ENCODE data around the gene TNRC6B. TPM values are rescaled to one million over a fixed set of nuclear protein-coding genes. Genes with fewer than 3 reads are reported as not detected.
"Not testable (repeated sequence)": the region's sequence is repeated elsewhere in the genome, so short reads cannot be mapped to it uniquely, and the experiment has no call there.

The TNRC6B gene
- total RNA-seq, 1 donor from 2014 or later, result 29.3 TPM

DNA sequence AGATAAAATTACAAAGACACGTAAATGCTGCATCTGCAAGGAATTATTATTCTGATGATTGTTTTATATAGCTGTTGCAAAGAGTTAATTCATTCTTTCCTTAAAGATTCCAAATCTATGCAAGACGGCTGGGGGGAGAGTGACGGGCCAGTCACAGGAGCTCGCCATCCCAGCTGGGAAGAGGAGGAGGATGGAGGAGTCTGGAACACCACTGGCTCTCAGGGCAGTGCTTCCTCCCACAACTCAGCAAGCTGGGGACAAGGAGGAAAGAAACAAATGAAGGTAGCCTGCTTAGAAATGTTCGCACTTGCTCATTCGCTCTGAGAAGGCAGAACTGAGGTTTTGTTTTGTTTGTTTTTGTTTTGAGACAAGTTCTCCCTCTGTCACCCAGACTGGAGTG lies 95.6 kb downstream of the TNRC6B start:
- no peak for FAIRE-seq

DNA sequence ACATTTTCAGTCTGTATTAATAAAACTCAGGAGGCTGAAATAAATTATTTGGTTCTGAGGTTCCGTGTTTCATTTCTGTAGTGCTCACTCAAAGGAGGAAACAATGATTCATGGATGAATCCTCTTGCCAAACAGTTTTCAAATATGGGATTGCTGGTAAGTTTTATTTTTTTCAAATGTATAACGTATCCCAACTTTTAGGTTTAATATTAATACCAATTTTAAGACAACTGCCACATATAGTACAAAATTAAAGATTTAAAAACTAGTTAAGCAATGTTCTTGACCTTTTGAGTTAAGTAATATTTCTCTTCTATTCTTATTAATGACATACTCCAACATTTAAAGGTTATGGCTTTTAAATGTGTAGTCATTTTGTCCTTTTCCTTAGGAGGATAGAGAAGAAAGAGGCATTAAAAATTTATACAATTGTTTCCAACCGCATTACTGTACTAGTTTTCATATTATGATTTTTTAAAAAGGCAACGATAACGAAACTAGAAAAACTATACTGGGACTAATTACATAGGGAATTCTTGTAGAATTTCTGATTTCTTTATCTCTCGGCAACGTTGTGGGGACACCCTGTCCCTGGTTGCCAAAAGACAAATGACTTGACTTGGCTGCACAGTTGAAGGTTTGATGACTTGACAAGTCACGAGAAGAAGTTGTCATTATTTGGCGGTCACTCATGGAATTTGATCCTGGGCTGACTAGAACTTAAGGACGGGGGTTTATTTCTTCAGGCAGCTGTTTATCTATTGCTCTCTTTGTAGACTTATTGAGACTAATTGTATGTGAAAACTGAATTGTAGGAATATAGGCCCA lies 99.5 kb downstream of the TNRC6B start:
- peak; percentile 43 for FAIRE-seq

More for the DNA sequence above, 95.6 kb downstream of the TNRC6B start:
- no peak for DNase-seq (ENCODE audit: low spot score in 2 of 2)

DNA sequence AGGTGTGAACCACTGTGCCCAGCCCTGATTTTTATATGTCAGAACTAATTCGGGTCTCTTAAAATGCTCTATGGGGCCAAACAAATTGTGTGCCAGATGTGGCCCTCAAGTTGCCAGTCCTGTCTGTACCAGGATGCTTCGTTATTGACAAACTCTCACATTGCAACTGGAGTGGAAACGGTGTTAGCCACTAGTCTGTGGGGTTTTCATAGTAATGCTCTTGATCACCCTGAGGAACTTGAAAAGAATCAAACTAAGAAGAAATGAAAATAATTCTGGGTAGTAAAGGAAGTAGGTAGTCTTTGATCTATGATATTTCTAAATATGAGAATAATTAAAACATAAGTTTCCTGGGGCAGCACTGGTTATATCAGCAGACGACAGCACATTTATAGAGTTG lies 101.3 kb downstream of the TNRC6B start:
- DNase-seq (ENCODE audit: low spot score in 2 of 2) (no peak), FAIRE-seq (no peak)

More for the DNA sequence above, 99.5 kb downstream of the TNRC6B start:
- DNase-seq (ENCODE audit: low spot score in 2 of 2), result no peak

DNA sequence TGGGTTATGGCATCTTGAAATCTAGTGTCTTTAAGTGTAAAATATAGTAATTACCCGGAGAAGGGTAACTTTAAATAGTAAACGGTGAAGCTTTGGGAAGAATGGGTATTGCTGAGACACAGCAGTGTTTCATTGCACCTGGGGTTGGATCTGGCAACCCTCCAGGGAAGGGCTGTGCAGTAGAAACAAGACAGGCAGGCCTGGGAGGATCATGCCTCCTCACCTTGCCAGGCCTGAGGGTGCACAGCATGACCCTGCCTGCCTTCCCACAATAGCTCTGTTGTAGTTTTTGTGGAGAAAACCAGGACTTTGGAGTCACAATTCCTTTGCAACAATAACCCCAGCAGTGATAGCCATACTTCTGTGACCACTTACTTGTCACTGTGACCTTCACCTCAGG lies 104.0 kb downstream of the TNRC6B start:
- no peak for DNase-seq (ENCODE audit: low spot score in 2 of 2)
- FAIRE-seq, result no peak

- DNase-seq (ENCODE audit: low spot score in 2 of 2) (no peak), FAIRE-seq (no peak)
Measured at GRCh38 chr22:40285513-40285912, 107.8 kb downstream of the TNRC6B start.

- DNase-seq (ENCODE audit: low spot score in 2 of 2), result no peak
Measured at GRCh38 chr22:40289991-40290459, 112.3 kb downstream of the TNRC6B start.

DNA sequence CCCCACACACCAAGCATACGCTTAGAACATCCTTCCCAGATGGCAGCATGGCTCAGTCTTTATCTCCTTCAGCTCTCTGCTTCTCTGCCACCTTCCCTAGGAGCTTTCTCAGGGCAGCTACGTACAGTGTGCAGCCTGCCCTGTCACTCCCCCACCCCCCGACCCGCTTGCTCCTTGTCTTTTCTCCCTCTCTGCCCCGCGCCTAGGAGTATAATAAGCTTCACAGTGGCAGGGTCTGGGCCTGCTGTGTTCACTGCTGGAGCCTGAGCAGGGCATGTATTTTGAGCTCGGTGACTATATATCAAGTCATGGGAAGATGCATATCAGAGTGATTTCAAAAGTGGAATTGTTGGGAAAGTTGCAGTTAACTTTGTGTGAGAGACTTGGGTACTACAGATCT lies 112.8 kb downstream of the TNRC6B start:
- FAIRE-seq (no peak), DNase-seq (ENCODE audit: low spot score in 2 of 2) (no peak)

More at GRCh38 chr22:40289991-40290459, 112.3 kb downstream of the TNRC6B start:
- FAIRE-seq, result no peak

DNA sequence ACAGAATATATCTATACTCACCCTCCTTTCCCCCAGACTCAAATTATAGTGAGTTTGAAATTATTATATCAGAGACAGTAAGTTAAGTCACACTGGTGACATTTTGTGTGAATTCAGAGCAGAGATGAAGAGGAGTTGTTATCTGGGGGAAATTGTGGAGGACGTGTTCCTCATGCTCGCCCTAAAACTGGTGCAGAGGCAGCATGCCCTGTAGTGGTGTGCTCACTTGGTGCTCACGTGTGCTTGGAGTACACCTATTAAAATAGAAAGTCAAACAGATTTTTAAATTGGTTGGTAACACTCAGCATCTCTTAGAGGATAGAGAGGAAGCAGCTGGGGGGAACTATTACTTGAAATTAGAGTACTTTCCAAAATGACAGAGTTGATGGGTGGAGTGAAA lies 117.0 kb downstream of the TNRC6B start:
- FAIRE-seq, result no peak

DNA sequence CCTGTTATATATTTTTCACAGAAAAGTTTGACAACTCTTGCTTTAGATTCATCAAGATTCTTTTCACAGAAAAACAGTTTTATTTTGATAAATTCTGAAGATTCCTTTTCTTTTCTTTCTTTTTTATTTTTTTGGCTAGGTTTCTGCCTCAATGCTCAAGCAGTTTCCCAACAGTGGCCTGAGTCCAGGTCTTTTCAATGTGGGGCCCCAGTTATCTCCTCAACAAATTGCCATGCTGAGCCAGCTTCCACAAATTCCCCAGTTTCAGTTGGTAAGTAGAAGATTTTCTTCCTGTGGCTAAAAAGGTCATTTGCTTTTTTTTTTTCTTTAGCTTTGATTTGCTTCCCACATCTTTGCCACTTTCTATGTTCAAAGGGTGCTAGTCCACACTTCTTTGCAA lies 122.6 kb downstream of the TNRC6B start:
- no peak for FAIRE-seq

More for the DNA sequence above, 117.0 kb downstream of the TNRC6B start:
- DNase-seq (ENCODE audit: low spot score in 2 of 2), result no peak

GRCh38 chr22:40300884-40301672 lies 123.4 kb downstream of the TNRC6B start:
- no peak for DNase-seq (ENCODE audit: low spot score in 2 of 2)
- no peak for FAIRE-seq

More for the DNA sequence above, 122.6 kb downstream of the TNRC6B start:
- no peak for DNase-seq (ENCODE audit: low spot score in 2 of 2)

GRCh38 chr22:40302149-40302548 lies 124.4 kb downstream of the TNRC6B start:
- no peak for FAIRE-seq
- no peak for DNase-seq (ENCODE audit: low spot score in 2 of 2)

DNA sequence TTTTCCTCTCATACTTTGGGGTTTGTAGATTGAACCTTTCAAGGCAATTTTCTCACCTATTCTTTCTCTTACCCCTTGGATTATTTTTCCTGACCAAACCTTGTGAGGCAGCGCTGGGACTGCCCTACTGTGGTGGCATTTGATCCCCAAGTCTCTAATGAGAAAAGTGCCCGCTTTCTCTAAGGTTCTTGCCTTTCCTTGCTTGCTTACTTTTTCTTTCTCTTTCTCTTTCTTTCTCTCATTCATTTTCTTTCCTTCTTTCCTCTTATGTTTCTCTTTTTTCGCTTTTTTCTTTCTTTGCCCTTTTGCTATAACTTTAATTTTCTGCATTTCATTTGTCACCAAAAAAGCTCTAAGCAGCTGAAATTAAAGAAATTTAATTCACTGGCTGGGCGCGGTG lies 127.9 kb downstream of the TNRC6B start:
- no peak for FAIRE-seq
- no peak for DNase-seq (ENCODE audit: low spot score in 2 of 2)

- DNase-seq (ENCODE audit: low spot score in 2 of 2), result no peak
- no peak for FAIRE-seq
Measured at GRCh38 chr22:40308999-40309573, 131.4 kb downstream of the TNRC6B start.

DNA sequence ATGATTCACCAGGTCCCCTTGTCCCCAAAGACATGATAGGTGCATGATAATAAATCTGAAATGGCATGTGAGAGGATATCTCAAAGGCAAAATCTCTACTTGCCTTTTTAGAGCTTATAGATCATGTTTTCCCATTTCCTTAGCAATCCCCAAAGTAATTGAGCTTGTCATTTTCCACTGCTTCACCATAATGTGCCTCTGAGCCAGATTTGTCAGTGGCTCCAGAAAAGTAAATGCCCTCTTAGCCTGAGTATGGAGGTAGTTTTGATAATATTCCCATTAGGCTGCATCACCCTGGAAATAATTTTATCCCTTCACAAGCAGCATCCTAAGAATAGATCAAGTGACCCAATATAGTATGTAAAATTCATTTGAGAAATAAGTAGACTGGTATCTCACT lies 131.9 kb downstream of the TNRC6B start:
- FAIRE-seq (no peak), DNase-seq (ENCODE audit: low spot score in 2 of 2) (no peak)

- DNase-seq (ENCODE audit: low spot score in 2 of 2) (no peak), FAIRE-seq (no peak)
Measured at GRCh38 chr22:40310081-40310767, 132.5 kb downstream of the TNRC6B start.

GRCh38 chr22:40310768-40311120 lies 133.0 kb downstream of the TNRC6B start:
- no peak for FAIRE-seq
- no peak for DNase-seq (ENCODE audit: low spot score in 2 of 2)

GRCh38 chr22:40311646-40312045 lies 133.9 kb downstream of the TNRC6B start:
- DNase-seq (ENCODE audit: low spot score in 2 of 2); FAIRE-seq: not testable (repeated sequence)

DNA sequence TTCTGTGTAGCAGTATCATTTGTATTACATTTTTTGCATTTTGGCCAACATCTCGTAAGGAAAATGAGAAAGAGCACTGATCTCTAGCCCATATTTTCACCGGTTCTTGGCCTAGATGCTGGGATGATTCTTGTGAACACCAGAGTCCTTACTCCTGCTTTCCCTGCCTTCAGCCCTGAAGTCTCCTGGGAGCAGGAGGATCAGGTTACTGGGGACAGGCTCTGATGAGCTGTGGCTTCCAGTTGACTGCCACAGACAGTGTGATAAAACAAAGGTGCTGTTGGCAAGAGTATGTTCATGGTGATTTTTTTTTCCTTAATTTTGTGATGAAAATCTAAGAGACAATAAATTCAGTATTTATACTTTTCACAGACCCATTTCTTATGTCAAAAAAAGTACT lies 134.3 kb downstream of the TNRC6B start:
- DNase-seq (ENCODE audit: low spot score in 2 of 2) (no peak), FAIRE-seq (no peak)

GRCh38 chr22:40313007-40313406 lies 135.3 kb downstream of the TNRC6B start:
- FAIRE-seq (no peak), DNase-seq (ENCODE audit: low spot score in 2 of 2) (no peak)

DNA sequence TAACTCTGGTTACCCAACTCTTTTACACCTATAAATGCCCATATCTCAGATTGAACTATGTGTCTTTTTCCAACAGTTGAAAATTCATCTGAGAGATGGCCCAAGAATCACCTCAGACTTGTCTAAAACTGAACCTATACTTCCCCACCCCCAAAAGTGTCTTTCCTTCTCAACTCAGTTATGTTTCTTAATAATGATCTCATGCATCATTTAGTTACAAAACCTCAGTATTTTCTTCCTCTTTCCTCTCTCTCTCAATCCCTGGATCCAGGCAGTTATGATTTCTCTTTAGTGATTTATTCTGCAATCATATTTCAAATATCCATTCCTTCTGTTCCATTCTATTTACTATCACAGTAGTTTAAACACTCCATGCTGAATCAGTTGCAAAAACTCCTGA lies 136.3 kb downstream of the TNRC6B start:
- FAIRE-seq (no peak), DNase-seq (ENCODE audit: low spot score in 2 of 2) (no peak)

GRCh38 chr22:40320687-40321086 lies 143.0 kb downstream of the TNRC6B start:
- no peak for FAIRE-seq
- DNase-seq (ENCODE audit: low spot score in 2 of 2), result no peak
